ENCODE data around the gene RAB3C.

RAB3C gene

DNA sequence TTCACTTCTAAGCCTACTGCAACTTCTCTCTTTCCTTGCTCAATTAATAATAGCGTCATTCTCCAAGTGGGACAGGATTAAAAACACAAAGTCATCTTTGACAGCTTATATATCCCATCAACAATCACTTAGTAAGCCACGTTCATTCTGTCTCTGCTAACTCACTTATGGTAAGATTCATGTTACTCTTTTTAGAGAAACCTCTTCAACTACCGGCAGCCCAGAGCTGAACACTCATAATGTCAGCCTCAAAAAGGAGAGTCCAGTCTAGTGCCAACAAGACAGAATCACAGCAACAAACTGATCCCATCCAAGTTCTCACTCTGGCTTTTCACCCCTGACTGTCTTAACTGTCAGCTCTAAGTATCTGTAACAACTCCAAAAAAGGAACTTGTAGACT, 196.0 kb downstream of the RAB3C start:
- DNase-seq = no peak

DNA sequence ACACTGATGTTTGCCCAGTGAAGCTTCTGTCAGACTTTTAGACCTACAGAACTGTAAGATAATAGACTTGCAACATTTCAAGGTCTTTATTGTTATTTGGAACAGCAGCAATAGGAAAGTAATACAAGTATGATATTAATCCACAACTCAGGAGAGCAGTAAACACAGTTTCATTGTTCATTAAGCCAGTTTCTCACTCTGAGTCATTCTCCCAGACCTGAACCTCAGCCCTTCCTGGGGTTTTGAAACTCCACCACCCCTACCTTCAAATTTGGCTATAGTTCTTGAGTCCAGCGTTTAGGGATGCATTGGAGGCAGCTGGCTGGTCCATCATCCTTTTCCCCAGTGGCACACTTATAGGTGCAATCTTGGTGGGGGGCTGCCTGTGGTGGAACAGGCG, 203.2 kb downstream of the RAB3C start:
- no peak for DNase-seq

DNA sequence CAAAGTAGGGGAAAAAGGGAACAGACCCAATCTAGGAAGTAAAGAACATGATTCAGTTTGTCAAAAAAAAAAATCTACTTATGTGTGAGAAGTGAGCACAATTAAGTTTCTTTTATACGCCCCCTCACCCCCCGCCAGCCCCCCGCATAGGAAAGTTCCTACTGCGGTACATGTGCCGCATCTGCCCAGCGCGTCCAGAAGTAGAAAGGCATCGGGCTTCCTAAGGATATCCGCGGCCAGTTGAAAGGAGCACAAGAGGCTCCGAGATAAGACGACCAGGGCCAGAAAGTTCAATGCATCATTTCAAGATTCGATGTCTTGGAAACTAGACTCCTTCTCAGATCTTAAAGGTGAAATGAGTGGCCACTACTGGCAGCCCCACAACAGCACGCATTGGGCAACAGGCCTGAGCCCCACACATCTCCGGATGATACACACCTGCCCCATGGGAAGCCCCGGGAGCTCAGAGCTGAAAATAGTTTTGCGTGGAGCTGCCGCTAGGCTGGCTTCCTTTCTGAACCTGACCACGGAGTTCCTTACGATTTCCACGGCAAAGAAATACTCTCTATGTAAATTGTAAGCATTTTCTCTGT, 203.9 kb downstream of the RAB3C start:
- DNase-seq = no peak

DNA sequence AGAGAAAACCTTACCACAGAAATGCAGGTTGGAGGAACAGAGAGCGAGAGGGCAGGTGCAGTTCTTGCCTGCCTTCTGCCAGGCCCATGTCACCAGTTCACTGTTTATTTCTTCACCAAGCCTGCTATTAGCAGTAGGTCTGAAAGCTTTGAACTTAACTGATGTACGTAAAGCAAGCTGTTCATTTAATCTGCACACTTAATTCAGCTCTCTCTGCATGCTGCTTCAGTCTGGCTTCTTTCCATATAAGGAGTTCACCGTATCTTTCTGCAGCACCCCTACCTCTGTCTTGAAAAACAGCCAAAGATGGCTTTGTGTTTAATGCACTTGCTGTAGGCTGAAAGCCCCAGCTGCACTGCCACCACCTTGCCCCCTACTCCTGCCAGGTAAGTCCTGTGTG, 205.1 kb downstream of the RAB3C start:
- no peak for DNase-seq

DNA sequence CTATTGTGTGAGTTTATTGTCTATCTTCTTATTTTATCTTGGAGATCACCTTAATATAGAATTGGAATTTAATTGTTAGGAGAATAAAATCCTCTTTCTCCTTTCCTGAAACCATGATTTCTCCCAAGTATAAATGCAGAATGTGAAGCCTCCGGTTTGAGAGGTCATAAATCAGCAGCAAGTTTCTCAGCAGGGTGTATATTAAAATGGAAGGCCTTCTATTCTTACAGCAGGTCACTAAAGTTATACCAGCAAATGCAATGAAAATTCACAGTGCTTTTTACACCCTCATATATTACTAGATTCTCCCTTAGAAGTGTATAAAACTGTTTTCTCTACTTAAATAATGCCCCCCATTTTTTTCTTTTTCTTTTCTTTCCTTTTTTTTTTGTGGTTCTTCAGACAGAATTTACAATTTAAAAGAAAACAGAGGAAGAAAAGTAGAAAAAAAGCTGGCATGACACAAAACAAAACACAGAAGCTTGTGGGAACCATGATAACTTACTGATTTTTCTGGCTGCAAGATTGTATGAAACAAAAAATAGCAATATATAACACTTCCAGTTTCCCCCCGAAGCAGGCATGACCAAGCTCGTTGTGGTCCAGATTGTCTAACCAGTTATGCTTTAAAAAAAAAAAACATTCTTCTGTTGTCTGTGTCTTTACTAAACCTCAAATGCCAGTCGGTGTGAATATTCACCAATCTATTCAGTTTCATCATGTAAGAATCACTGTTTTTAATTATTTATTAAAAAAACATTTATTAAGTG, 211.2 kb downstream of the RAB3C start:
- no peak for DNase-seq

DNA sequence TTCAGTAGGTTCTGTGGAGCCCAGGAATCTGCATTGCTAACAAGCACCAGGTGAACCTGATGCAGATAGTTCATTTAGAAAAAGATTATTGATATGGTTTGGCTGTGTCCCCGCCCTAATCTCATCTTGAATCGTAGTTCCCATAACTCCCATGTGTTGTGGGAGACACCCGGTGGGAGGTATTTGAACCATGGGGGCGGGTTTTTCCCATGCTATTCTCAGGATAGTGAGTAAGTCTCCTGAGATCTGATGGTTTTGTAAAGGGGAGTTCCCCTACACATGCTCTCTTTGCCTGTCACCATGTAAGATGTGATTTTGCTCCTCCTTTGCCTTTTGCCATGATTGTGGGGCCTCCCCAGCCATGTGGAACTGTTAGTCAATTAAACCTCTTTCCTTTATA, 212.0 kb downstream of the RAB3C start:
- DNase-seq = peak; percentile 36

DNA sequence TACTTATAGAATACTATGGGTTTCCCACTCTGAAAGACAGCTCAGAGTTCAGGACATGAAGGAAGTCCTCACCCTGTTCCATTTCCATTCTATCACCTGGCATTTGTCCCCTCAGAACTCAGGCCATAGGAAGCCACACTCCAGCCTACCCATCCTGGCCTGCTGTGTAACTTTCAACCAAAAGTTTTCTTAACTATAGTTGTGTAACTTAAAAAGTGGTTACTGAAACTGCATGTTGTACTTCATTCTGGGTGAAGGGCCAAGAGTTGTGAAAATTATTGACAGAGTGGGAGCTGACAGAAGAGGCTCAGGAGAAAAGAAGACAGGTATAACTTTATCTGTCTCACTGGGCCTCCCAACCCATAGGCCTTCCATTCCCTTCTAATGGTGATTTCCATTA, 212.5 kb downstream of the RAB3C start:
- DNase-seq = no peak

DNA sequence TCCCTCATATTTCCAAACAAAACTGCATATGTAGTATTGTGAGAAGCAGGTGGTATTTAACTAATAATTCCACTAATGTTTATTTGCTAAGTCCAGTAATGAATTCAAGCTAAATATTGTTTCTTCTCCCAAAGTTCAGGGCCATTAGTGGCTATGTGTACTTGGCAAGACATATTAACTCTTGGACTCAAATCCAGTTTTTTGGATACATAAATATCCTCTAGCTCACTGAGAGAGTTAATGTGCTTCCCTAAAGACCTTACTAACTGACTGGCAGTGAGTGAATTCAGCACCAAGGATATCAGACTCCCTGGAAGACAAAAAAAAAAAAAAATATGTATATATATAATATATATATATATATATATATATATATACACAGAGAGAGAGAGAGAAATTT, 214.1 kb downstream of the RAB3C start:
- no peak for DNase-seq

DNA sequence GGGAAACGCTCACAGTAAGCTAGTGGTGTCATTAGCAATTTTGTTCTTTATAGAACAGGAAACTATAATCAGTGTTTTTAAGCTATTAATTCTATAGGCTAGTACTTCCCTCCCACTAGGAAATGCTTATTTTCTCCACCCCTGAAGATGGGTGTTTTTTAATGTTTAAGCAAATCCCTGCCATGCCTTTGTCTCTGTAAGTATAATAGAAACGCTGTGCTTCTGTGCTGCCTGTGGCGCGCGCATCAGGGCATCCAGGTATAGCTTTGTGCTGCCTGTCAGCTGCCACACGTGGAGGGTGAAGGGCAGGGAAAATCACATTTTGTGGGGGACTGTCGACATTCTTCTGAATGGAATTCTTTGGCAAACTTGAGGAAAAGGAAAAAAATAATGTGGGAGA, 217.5 kb downstream of the RAB3C start:
- no peak for DNase-seq

DNA sequence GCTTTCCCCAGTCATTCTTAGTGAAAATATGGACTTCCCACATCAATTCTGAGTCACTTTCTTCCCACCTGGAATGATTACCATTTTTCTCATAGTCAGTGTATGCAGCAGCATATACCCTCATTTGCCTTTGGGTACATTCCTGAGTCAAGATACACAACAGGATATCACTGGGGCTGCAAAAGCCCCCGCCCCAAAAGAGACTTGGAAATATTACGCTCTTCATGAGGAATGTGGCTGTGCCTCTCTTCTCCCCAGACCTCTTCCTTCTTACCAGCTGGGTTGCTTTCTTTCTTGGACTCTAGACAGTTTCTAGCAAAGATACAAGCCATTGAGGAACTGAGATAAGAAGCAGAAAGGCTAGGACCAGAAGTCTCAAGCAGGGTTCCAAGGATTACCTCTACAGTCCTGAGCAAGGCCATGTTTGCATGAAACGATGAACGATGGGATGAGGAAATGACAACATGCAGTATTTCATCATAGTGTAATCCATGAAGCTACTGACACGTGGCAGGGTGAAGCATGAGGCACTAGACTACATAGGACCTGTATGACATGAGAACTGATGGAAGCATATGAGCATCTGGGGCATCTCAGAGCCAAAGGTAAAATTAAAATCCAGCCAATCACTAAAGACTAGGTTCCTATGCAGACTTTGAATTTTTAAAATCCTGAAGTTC, 218.1 kb downstream of the RAB3C start:
- no peak for DNase-seq

DNA sequence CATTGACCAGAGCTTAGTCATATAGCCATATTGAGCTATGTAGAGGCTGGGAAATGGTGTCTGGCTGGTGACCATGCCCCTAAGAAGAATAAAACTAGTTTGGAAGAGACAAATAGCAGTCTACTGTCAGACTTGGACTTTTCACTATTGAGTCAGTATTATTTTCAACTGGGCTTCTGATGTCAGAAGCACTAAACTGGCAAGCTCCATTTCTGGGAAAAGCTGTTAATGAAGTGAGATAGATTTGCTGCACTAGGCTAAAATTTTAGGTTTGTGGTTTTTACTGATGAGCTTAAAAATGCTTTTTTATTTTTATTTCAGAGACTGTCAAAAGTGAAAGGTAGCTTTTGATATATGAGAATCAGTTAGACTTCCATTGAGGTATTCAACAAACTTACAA, 220.2 kb downstream of the RAB3C start:
- no peak for DNase-seq

DNA sequence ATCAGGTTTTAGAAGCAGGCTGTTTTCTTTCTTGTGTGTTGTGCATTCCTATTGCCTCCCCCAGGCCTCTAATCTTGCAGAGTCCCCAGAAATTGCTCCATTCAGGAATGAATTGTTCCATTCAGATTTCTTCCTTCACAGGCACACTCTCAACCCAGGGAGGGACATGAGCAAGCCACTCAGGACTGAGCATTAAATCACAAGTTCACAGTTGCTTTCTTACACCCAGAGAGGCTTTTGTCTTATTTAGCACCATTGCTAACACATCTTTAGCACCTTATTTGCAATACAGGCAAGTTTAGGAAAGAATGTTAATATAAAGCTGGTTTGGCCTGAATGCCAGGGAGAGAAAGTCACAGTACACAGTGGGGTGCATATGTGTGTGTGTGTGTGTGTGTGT, 221.4 kb downstream of the RAB3C start:
- DNase-seq = no peak

DNA sequence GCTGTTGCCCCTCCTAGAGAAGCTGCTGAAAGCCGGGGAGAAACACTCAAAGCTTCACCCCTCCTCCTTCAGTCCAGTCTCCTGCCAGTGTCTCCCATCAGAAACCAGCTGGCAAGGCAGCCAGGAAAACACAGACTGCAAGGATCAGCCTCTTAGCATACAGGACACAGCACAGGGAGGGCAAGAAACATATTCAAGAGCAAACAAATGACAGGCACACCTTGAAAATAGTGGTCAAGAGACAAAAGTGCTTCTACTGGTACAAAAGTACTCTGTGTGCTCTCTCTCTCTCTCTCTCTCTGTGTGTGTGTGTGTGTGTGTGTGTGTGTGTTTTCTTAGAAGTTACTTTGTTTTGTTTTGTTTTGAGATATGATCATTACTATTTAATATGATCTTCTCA, 227.2 kb downstream of the RAB3C start:
- DNase-seq = no peak

DNA sequence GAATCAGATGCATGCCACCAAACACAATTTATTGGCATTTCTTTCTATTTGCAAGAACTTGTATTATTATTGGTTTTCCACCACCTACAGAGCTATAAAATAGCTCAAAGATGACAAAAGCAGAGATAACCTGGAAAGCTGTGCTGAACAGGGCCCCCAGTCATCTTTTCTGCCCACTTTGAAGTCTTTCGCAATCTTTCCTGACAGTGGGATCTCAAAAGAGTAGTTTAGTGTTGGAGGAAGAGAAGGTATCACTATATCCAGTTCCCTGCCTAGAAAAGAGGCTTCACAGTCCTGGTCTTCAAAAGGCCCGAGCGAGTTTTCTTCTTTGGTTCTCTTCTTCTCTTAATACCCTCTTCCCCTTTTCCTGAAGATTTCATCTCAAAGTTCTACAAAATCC, 231.0 kb downstream of the RAB3C start:
- no peak for DNase-seq

DNA sequence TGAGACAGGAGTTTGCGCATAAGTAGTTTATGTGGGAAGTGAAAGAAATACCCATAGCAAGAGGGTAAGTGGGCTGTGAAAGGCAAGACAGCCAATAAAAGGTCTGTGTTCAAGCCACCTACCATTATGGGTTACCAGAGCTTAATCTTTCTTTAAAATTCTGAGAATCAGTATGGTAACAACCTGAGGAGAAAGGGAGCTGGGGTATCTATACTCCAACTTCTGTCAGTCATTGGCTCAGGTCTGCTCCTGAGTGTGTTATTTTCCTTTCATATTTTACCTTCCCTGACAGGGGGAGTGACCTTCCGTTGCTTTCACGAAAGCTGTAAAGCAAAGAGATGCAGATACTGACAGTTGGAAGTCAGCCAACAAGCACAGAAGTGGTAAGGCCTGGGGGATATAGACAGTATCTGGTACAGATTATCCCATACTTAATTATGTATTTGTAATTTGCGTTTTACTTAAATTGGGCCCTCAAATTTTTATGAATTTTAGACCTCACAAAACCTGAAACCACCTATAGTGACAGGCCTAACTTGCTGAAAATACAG, 233.4 kb downstream of the RAB3C start:
- no peak for DNase-seq

DNA sequence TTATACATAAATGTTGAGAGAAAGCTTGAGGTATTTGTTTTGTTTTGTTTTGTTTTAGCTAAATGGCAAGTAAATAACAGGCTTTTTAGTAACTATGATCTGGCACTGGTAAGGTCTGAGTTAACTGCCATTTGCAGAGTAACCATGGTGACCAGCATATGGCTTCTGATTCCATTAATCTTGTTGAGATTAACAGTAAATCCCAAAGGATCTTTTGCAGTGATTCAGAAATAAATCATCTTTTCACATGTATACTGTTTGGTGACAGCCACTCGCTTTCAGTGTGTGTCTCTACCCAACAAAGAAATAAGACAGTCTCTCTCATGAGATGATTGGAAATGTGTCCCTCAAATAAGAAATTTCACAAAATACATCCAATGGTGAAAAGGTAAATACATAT, 235.6 kb downstream of the RAB3C start:
- no peak for DNase-seq

DNA sequence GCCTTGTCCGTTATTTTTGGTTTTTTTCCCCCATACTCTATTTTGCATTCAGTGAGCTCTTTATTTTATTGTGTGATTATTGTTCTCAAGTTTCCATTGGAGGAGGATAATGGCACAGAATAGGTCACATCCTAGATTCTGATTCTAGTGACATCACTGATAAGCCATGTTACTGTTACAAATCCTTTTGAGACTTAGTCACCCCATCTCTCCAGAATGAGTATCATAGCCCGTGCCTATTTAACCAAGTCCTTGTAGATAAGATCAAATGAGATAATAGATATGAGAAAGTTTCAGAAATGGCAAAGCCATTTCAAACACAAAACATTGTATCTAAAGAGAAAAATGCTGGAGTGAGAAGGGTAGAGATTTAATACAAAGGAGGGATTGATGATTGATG, 242.6 kb downstream of the RAB3C start:
- DNase-seq = no peak

DNA sequence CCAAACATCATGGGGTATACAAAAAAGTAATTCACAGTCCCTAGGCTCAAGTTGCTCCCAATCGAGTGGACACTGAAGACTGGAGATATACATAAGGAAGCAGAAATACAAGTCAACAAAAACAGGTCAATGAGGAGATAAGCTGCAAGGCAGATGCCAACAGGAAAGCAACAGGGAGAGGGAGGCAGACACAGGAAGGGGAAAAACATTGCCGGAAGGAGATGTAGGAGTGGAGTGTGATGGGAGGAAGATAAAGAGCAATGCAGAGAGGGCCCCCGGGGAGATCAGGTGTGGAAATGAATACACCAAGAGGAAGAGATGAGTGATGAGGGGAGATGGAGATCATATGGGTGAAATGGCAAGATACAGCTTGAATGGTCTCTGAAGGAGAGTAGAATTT, 243.0 kb downstream of the RAB3C start:
- no peak for DNase-seq

DNA sequence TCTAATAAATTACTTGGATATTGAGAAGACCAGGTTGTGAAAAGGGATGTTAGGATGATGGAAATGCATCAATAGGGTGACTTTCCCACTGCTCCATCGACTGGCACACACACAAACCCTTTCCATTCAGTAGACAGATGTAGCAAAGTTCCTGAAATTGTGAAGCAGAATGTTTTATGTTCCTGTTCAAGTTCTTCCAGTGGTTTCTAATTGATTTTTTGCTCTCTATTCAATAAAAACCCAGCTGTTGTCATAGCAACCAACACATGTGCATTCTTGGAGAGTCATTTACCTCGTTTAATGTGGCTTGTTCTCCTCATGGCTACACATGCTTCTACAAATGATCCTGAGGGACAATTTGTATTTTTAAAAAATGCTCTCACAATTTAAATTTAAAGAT, 244.6 kb downstream of the RAB3C start:
- no peak for DNase-seq

DNA sequence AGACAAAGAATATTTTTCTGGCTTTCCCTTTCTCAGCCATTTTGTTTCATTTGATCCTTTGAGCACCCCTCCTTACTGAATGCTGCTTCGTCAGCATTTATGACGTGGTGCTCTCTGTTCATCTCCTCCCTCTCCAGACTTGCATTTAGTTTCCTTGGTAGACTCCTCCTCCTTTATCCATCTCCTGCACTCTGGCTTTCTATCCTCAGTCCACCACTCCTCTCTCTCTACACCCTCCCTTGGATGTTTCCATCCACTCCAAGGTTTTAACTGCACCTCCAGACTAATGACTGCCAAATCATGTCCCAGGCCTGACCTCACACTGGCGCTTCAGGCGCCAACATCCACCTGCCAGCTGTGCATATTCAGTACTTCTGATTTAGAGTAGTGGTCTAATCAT, 245.4 kb downstream of the RAB3C start:
- no peak for DNase-seq

DNA sequence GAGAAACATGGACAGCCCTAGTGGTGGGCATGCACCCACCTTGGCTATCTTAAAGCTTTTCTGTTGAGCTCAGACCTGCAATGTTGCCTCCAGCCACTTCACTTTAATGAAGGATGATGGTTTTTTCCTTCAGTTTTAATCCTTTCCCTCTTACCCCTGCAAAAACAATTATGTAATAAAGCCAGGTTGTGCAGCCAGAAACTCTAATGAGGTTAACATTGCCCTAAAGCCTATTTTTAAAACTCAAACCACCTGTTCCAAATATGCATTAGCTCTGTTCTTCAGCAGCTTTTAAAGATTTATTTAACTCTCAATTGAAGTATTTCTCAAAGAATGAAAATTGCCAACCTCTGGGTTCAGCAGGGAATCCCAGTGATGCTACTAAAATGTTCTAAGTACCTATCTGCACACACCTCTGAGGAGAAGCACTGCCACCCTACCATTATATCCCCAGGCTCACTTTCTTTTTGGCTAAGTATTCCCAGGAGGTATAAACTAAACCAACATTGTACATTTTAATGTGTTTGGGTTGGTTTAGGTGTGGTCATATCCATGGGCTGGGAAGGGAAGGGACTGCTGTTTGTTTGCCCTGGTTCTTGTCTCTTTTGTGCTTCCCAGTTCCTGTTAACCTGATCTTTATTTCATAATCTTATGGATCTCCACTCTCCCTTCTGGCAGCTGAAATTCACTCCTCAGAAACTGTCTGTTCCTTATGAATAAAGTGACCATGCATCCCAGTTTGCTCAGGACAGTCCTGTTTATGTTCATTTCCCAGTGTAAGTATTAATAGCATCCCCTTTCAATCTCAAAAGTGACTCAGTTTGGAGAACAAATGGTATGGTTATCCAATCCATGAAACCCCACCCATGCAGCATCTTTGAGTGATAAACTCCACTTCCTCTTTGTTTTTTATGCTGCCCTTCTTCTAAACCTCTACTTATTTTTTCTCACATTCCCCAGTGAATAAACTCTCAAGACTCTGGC, 251.7 kb downstream of the RAB3C start:
- DNase-seq = no peak

DNA sequence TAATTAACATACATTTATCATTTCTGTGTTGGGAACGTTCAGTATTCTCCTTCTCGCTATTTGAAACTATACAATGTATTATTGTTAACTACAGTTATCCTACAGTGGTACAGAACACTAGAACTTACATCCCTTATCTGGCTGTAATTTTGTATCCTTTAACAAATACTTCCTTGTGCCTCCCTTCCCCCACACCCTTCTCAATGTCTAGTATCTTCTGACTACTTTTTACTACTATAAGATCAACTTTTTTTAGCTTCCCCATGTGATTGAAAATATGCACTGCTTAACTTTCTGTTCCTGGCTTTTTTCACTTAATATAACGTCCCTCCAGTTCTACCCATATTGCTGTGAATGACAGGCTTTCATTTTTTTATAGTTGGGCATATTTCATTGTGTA, 253.5 kb downstream of the RAB3C start:
- no peak for DNase-seq

DNA sequence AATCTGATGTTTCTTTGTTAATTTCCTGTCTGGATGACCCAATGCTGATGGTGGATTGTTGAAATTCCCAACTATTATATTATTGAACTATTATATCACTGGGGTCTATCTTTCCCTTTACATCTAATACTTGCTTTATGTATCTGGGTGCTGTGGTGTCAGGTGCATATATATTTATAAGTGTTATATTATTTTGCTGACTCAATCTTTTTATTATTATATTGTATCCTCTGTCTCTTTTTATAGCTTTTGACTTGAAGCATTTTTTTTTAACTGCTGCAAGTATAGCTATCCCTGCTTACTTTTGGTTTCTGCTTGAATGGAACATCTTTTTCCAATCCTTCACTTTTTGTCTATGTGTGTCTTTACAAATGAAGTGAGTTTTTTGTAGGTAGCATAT, 255.9 kb downstream of the RAB3C start:
- DNase-seq = no peak

Measured in stimulated activated CD4-positive, alpha-beta T cell treated with anti-CD3 and anti-CD28 coated beads, Interleukin-4, amount 100 ng/mL, for 24 hours (primary cell).